HFF-Myc (cell line): ENCODE measurements around the gene RNU1-2.
"Not testable (repeated sequence)": the region's sequence is repeated elsewhere in the genome, so short reads cannot be mapped to it uniquely, and the experiment has no call there.

ENCODE experiments used
- DNase-seq: peaks from one replicate; pipeline ENCODE4 v3.0.0-alpha.2; 2011; ENCODE audit warnings: low read depth; ENCODE audit errors: extremely low read depth
- H3K4me3 ChIP-seq: replicated peaks from 2 replicates; pipeline ENCODE4 v1.5.1; 2011; ENCODE audit warnings: low read depth, mild to moderate bottlenecking, control low read depth, low read length
- TF ChIP-seq, protein P1 (sequence below): IDR thresholded peaks from 2 replicates; pipeline ENCODE4 v1.5.1; 2012; ENCODE audit warnings: mild to moderate bottlenecking, low read depth, low read length, control low read depth; ENCODE audit errors: missing control alignments

RNU1-2 gene

GRCh38 chr1:16900751-16901150 lies 5.0 kb downstream of the RNU1-2 start:
- TF ChIP-seq, protein P1, sequence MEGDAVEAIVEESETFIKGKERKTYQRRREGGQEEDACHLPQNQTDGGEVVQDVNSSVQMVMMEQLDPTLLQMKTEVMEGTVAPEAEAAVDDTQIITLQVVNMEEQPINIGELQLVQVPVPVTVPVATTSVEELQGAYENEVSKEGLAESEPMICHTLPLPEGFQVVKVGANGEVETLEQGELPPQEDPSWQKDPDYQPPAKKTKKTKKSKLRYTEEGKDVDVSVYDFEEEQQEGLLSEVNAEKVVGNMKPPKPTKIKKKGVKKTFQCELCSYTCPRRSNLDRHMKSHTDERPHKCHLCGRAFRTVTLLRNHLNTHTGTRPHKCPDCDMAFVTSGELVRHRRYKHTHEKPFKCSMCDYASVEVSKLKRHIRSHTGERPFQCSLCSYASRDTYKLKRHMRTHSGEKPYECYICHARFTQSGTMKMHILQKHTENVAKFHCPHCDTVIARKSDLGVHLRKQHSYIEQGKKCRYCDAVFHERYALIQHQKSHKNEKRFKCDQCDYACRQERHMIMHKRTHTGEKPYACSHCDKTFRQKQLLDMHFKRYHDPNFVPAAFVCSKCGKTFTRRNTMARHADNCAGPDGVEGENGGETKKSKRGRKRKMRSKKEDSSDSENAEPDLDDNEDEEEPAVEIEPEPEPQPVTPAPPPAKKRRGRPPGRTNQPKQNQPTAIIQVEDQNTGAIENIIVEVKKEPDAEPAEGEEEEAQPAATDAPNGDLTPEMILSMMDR = peak; percentile 39
- no peak for DNase-seq
- H3K4me3 ChIP-seq = no peak overlapping the region

GRCh38 chr1:16901371-16901770 lies 5.6 kb downstream of the RNU1-2 start:
- not testable (repeated sequence) for DNase-seq, H3K4me3 ChIP-seq

DNA sequence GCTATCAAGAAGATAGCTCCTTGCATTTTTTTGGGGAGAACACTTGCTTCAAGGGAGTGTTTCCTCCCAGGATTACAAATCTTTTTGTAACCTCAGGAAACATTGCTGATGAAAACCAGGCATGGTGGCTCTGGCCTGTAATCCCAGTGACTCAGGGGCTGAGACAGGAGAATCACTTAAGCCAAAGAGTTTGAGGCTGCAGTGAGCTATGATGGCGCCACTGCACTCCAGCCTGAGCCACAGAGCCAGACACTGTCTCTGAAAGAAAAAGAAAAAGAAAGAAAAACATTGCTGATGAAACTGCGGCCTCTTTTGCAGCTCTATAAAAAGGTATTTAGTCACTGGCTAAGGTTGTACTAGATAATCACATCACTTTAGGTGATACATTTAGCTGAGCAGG lies 7.3 kb downstream of the RNU1-2 start:
- DNase-seq = no peak
- TF ChIP-seq, protein P1 = no peak
- no peak overlapping the region for H3K4me3 ChIP-seq

DNA sequence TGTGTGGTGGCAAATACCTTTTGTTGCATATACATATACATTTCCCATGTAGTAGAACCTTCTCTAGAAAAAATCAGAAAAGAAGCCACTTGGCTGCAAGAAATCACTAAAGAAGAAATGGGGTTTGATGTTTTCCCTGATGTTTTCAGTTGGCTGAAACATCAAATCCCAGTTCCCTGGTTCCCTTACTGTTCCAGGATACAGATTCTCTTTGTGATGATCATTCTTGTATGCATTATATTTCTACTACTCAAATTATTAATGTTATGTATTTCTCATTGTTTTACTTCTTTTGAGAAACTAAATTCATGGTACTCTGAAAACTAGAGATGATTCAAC lies 7.6 kb downstream of the RNU1-2 start:
- H3K4me3 ChIP-seq = peak overlapping the region; percentile 46
- TF ChIP-seq, protein P1 = no peak

DNA sequence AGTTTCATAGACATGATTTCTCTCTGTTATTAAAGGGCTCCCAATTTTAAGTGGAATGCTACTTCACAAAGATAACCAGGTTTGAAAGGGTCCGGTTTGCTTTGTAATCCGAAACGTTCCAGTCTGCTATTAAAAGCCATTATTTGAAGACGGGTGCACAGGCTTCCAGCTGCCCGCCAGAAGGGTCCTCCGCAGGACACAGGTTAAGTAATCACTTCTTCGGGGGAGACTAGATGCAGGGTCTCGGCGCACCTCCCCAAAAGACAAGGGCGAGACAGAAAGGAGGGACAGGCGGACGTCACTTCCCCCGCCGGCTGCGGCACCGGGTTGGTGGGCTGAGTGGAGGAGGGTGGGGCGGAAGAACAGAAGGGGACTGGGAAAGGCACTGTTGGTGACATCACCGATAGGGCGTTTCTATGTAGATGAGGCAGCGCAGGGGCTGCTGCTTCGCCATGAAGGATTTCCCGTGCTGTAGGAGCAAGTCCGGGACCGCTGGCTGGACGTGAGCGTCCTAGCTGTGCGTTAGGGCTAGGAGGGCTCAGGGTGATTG lies 8.9 kb downstream of the RNU1-2 start:
- H3K4me3 ChIP-seq = peak overlapping the region; percentile 46
- peak; percentile 99 for DNase-seq
- TF ChIP-seq, protein P1 = no peak

More for the DNA sequence above, 7.6 kb downstream of the RNU1-2 start:
- DNase-seq = no peak

GRCh38 chr1:16905110-16905867 lies 9.5 kb downstream of the RNU1-2 start:
- DNase-seq = peak; percentile 90
- H3K4me3 ChIP-seq = peak overlapping the region; percentile 46
- TF ChIP-seq, protein P1 = no peak

GRCh38 chr1:16905868-16906702 lies 10.3 kb downstream of the RNU1-2 start:
- H3K4me3 ChIP-seq = no peak overlapping the region
- no peak for DNase-seq
- TF ChIP-seq, protein P1 = no peak
